H1 (cell line): ENCODE data around the gene HEBP1.

Experiments
- BRCA1 ChIP-seq: IDR thresholded peaks from 2 replicates; pipeline ENCODE4 v1.6.1; 2012; ENCODE audit warnings: low read depth, low read length, improper control_type of control experiment
- EP300 ChIP-seq, 2 experiments: IDR thresholded peaks; 1 replicate in 1 of 2; 2 replicates in 1 of 2; pipeline ENCODE4 v1.6.1; 2011 to 2012; ENCODE audit warnings: low read depth in 2 of 2, low read length in 2 of 2, mild to moderate bottlenecking in 2 of 2, borderline replicate concordance in 1 of 2, inconsistent platforms in 1 of 2, moderate library complexity in 1 of 2
- HDAC6 ChIP-seq: IDR thresholded peaks from one replicate; pipeline ENCODE4 v1.7.1; 2012; ENCODE audit warnings: low read depth, mild to moderate bottlenecking, inconsistent platforms, low read length, moderate library complexity
- POLR2A ChIP-seq, 2 experiments: IDR thresholded peaks; 1 replicate in 1 of 2; 2 replicates in 1 of 2; pipeline ENCODE4 v1.6.1; 2011; ENCODE audit warnings: low read depth in 2 of 2, low read length in 2 of 2, mild to moderate bottlenecking in 2 of 2; ENCODE audit errors: control extremely low read depth in 1 of 2
- RFX5 ChIP-seq: IDR thresholded peaks from 2 replicates; pipeline ENCODE4 v1.6.1; 2011; ENCODE audit warnings: low read depth, low read length, improper control_type of control experiment, borderline replicate concordance
- RNF2 ChIP-seq: fragments of 200-900, 300-1000 bp; sonication (generic); IDR thresholded peaks from 2 replicates; pipeline ENCODE4 v1.7.1; 2016; ENCODE audit warnings: borderline replicate concordance, low read depth, mild to moderate bottlenecking, antibody characterized with exemption, low read length; ENCODE audit not compliant: poor library complexity, severe bottlenecking; ENCODE audit errors: missing control alignments
- TF ChIP-seq, protein P1 (sequence below): IDR thresholded peaks from 2 replicates; pipeline ENCODE4 v1.6.1; 2012; ENCODE audit warnings: low read length, inconsistent platforms
- TF ChIP-seq, protein P2 (sequence below), 3 experiments: IDR thresholded peaks; 1 replicate in 2 of 3; 2 replicates in 1 of 3; pipeline versions ENCODE4 v1.5.1 to v1.6.1; 2011; ENCODE audit warnings: low read length in 3 of 3, mild to moderate bottlenecking in 3 of 3, inconsistent platforms in 2 of 3, low read depth in 1 of 3, moderate library complexity in 1 of 3; ENCODE audit not compliant: insufficient read depth in 1 of 3; ENCODE audit errors: control extremely low read depth in 1 of 3
- TF ChIP-seq, protein P3 (sequence below): IDR thresholded peaks from 2 replicates; pipeline ENCODE4 v1.6.1; 2011; ENCODE audit warnings: low read length, improper control_type of control experiment

DNA sequence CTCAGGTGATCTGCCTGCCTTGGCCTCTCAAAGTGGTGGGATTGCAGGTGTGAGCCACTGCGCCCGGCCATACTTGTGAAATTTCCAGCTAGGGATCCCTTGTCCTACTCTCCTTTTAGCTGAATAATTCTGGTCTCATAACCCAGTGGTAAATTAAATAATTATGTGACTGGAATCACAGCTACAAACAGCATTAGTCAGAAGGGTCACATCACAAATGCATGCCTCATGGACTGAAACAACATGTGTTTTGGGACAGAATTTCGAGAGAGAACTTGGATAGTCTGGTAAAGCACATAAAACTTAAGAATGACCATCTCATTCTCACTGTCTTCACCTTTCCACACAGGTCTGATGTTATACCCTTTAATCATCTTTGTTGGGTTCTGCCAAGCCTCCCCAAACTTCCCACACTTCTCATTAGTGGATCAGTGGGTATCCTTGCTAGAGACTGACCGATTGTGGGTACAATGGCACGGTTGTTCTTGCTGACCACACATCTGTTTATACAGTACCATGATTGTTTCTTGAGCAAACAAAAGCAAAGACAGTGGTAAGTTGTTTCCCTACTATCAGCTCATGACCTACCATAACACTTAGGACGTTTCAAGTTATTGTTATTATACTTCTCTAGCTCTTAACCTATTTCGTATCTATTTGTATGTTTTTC is 53.2 kb downstream of the HEBP1 start:
- TF ChIP-seq BRCA1 (no peak), RNF2 (no peak), HDAC6 (no peak), RFX5 (no peak), EP300 (IDR thresholded peaks at IDR 0.05; ENCODE audit: borderline replicate concordance in 1 of 2, low read depth in 2 of 2, low read length in 2 of 2) (no peak), POLR2A (IDR thresholded peaks at IDR 0.05; ENCODE audit: control extremely low read depth in 1 of 2, low read depth in 2 of 2, low read length in 2 of 2) (no peak)
- TF ChIP-seq, protein P1, sequence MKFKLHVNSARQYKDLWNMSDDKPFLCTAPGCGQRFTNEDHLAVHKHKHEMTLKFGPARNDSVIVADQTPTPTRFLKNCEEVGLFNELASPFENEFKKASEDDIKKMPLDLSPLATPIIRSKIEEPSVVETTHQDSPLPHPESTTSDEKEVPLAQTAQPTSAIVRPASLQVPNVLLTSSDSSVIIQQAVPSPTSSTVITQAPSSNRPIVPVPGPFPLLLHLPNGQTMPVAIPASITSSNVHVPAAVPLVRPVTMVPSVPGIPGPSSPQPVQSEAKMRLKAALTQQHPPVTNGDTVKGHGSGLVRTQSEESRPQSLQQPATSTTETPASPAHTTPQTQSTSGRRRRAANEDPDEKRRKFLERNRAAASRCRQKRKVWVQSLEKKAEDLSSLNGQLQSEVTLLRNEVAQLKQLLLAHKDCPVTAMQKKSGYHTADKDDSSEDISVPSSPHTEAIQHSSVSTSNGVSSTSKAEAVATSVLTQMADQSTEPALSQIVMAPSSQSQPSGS = no peak
- TF ChIP-seq, protein P2, sequence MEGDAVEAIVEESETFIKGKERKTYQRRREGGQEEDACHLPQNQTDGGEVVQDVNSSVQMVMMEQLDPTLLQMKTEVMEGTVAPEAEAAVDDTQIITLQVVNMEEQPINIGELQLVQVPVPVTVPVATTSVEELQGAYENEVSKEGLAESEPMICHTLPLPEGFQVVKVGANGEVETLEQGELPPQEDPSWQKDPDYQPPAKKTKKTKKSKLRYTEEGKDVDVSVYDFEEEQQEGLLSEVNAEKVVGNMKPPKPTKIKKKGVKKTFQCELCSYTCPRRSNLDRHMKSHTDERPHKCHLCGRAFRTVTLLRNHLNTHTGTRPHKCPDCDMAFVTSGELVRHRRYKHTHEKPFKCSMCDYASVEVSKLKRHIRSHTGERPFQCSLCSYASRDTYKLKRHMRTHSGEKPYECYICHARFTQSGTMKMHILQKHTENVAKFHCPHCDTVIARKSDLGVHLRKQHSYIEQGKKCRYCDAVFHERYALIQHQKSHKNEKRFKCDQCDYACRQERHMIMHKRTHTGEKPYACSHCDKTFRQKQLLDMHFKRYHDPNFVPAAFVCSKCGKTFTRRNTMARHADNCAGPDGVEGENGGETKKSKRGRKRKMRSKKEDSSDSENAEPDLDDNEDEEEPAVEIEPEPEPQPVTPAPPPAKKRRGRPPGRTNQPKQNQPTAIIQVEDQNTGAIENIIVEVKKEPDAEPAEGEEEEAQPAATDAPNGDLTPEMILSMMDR (IDR thresholded peaks at IDR 0.05; ENCODE audit: control extremely low read depth in 1 of 3, insufficient read depth in 1 of 3, low read depth in 1 of 3, low read length in 3 of 3) = no peak
- TF ChIP-seq, protein P3, sequence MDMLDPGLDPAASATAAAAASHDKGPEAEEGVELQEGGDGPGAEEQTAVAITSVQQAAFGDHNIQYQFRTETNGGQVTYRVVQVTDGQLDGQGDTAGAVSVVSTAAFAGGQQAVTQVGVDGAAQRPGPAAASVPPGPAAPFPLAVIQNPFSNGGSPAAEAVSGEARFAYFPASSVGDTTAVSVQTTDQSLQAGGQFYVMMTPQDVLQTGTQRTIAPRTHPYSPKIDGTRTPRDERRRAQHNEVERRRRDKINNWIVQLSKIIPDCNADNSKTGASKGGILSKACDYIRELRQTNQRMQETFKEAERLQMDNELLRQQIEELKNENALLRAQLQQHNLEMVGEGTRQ = no peak
